Lower lobe of right lung (tissue), 2 donors: ENCODE results near the gene HES5. TPM values are rescaled to one million over a fixed set of nuclear protein-coding genes. Genes with fewer than 3 reads are reported as not detected.

Source experiments
- ATAC-seq, 2 donors: fragments of 200-7000 bp; cut with Tn5 transposase; one replicate each; pipeline ENCODE4 v1.9.1; 2020 to 2022; ENCODE audit warnings: mild to moderate bottlenecking in 2 of 2, moderate library complexity in 2 of 2
- DNase-seq: peaks from one replicate; pipeline ENCODE4 v3.0.0-alpha.2; 2020
- H3K27ac ChIP-seq: fragments of 200-600 bp; one replicate; pipeline ENCODE4 v1.8.0; 2022
- H3K27me3 ChIP-seq: fragments of 200-600 bp; one replicate; pipeline ENCODE4 v1.8.0; 2022; ENCODE audit warnings: low read depth
- H3K36me3 ChIP-seq: fragments of 200-600 bp; one replicate; pipeline ENCODE4 v1.8.0; 2022; ENCODE audit warnings: mild to moderate bottlenecking
- H3K4me1 ChIP-seq: fragments of 200-600 bp; one replicate; pipeline ENCODE4 v1.8.0; 2022
- H3K4me3 ChIP-seq: fragments of 200-600 bp; one replicate; pipeline ENCODE4 v1.8.0; 2022; ENCODE audit warnings: mild to moderate bottlenecking
- H3K9me3 ChIP-seq: fragments of 200-600 bp; one replicate; pipeline ENCODE4 v1.8.0; 2022
- intact Hi-C: fragments of 100-400 bp; cut with DNase I; formaldehyde crosslinking; loops from one replicate; pipeline ENCODE4 v1.11.0; 2022
- total RNA-seq: library from RNA; stranded (reverse); fragmentation: NEBNext Ultra II Directional; extraction: Animal tissue kit (Norgen Biotek cat#: 25700); gene quantifications from one replicate; pipeline ENCODE4 v1.2.1, GENCODE V29; 2021
- TF ChIP-seq, protein P1 (sequence below): fragments of 200-600 bp; IDR thresholded peaks from one replicate; pipeline ENCODE4 v1.8.0; 2022; ENCODE audit warnings: antibody characterized with exemption, mild to moderate bottlenecking
- donor health status: DM: no; HTN: yes; CAD: no; lungs with severe emphysema.

Gene HES5
- total RNA-seq, 1 donor from 2014 or later, result 1.5 TPM

- no peak overlapping the region for H3K4me3 ChIP-seq
- DNase-seq, result no peak
- peaks cover 21% of the 10 kb centered on the region for H3K27me3 ChIP-seq
- no peak overlapping the region for H3K27ac ChIP-seq
- H3K9me3 ChIP-seq, result no peaks in the 10 kb centered on the region
- no peak for ATAC-seq
- TF ChIP-seq, protein P1, sequence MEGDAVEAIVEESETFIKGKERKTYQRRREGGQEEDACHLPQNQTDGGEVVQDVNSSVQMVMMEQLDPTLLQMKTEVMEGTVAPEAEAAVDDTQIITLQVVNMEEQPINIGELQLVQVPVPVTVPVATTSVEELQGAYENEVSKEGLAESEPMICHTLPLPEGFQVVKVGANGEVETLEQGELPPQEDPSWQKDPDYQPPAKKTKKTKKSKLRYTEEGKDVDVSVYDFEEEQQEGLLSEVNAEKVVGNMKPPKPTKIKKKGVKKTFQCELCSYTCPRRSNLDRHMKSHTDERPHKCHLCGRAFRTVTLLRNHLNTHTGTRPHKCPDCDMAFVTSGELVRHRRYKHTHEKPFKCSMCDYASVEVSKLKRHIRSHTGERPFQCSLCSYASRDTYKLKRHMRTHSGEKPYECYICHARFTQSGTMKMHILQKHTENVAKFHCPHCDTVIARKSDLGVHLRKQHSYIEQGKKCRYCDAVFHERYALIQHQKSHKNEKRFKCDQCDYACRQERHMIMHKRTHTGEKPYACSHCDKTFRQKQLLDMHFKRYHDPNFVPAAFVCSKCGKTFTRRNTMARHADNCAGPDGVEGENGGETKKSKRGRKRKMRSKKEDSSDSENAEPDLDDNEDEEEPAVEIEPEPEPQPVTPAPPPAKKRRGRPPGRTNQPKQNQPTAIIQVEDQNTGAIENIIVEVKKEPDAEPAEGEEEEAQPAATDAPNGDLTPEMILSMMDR, result no peak
- no peaks in the 10 kb centered on the region for H3K36me3 ChIP-seq
- intact Hi-C loops, result no loop called here
- peaks cover 34% of the 10 kb centered on the region for H3K4me1 ChIP-seq
Observed at GRCh38 chr1:2540816-2541492, 10.9 kb upstream of the HES5 start.

DNA sequence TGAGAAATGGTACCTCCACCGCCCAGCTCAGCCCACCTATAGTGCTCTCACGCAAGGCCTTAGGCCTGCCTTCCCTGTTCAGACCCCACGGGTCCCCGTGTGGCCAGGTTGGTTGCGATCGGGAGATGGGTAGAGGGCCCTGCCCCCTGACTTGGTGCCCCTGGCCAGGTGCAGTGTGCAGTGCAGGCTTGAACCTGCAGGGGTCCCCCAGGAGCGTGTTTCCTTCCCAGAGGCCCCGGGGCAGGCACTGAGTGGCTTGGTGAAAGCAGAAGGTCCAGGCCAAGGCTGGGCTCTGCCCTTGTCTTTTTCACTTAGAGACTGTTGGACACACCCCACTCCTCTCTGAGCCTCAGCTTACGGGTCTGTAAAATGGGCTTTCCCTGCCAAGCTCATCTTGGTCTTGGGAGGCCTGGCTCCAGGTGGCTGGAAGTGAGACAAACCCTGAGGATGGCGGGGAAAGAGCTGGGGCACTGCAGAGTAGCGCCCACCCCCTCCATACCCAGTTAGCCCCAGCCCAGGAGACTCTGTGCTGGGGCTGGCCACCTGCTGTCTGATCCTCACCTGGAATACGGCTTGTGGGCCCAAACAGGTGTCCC lies 9.3 kb upstream of the HES5 start:
- intact Hi-C loops, result no loop called here
- no peaks in the 10 kb centered on the region for H3K9me3 ChIP-seq
- TF ChIP-seq, protein P1, result peak; percentile 29
- no peaks in the 10 kb centered on the region for H3K36me3 ChIP-seq
- no peak overlapping the region for H3K27ac ChIP-seq
- ATAC-seq, result no peak
- peaks cover 23% of the 10 kb centered on the region for H3K27me3 ChIP-seq
- H3K4me3 ChIP-seq, result no peak overlapping the region
- H3K4me1 ChIP-seq, result peaks cover 29% of the 10 kb centered on the region
- DNase-seq, result no peak

GRCh38 chr1:2538872-2539271 lies 8.8 kb upstream of the HES5 start:
- ATAC-seq, result no peak
- H3K9me3 ChIP-seq, result no peaks in the 10 kb centered on the region
- DNase-seq, result no peak
- H3K4me1 ChIP-seq, result peaks cover 27% of the 10 kb centered on the region
- H3K27me3 ChIP-seq, result peaks cover 24% of the 10 kb centered on the region
- intact Hi-C loops, result no loop called here
- H3K27ac ChIP-seq, result no peak overlapping the region
- H3K36me3 ChIP-seq, result no peaks in the 10 kb centered on the region
- H3K4me3 ChIP-seq, result no peak overlapping the region
- TF ChIP-seq, protein P1, result no peak

DNA sequence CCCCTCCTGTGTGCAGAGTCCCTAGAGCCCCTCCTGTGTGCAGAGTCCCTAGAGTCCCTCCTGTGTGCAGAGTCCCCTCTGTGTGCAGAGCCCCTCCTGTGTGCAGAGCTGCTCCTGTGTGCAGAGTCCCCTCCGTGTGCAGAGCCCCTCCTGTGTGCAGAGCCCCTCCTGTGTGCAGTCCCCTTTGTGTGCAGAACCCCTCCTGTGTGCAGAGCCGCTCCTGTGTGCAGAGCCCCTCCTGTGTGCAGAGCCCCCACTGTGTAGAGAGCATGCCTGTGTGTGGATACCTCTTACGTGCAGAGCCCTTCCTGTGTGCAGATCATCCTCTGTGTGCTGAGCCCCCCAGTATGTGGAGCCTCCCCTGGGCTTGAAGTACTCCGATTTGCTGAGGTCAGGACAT lies 8.3 kb upstream of the HES5 start:
- H3K4me1 ChIP-seq, result peaks cover 28% of the 10 kb centered on the region
- DNase-seq (no peak), ATAC-seq (no peak)
- TF ChIP-seq, protein P1, result no peak
- no peaks in the 10 kb centered on the region for H3K36me3 ChIP-seq
- no peak overlapping the region for H3K4me3 ChIP-seq
- H3K9me3 ChIP-seq, result no peaks in the 10 kb centered on the region
- peaks cover 29% of the 10 kb centered on the region for H3K27me3 ChIP-seq
- no peak overlapping the region for H3K27ac ChIP-seq
- intact Hi-C loops, result no loop called here

DNA sequence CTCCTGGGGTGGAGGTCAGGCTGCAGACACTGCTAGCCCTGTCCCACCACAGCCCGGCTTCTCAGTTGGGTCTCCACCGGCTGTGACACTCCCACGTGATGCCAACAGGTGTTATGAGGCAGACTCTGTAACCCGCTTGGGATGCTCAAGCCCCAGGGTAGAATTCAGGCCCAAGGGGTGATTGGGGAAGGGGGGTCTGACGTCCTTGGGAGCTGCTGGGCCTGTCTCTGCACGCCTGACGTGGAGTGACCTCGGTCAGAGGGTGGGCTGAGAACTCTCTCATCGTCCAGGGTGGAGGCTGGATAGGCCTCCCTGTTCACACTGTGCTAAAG lies 7.7 kb upstream of the HES5 start:
- Histone ChIP-seq H3K27me3 (peaks cover 33% of the 10 kb centered on the region), H3K4me3 (no peak overlapping the region), H3K4me1 (peaks cover 30% of the 10 kb centered on the region), H3K9me3 (no peaks in the 10 kb centered on the region), H3K36me3 (no peaks in the 10 kb centered on the region), H3K27ac (no peak overlapping the region)
- TF ChIP-seq, protein P1, result no peak
- DNase-seq (no peak), ATAC-seq (no peak)
- intact Hi-C loops, result no loop called here
